Measurements from ENCODE around the gene C13orf46.

The C13orf46 gene

GRCh38 chr13:113904411-113904810 lies 69.5 kb downstream of the C13orf46 start:
- in situ Hi-C loops (cut with HindIII; ENCODE audit: low pct_ligation_motif_present, low pct_unique_long_range_greater_than_20kb, low sequenced_read_pairs) = no loop called here
- peak; percentile 68 for DNase-seq

- in situ Hi-C loops (cut with HindIII; ENCODE audit: low pct_ligation_motif_present, low pct_unique_long_range_greater_than_20kb, low sequenced_read_pairs) = no loop called here
- no peak for DNase-seq
Measured at GRCh38 chr13:113903912-113904311, 70.0 kb downstream of the C13orf46 start.
